Stomach (tissue), 4 donors: ENCODE results near the gene CFAP97D2.

Experiments
- CTCF ChIP-seq, 7 experiments: fragments of 450-650 bp in 4 of 7; fragments of 200-600 bp in 3 of 7; sonication (generic) in 3 of 7; IDR thresholded peaks; one replicate each; pipeline ENCODE4 v1.5.1; 2016 to 2019; ENCODE audit warnings: antibody characterized with exemption in 7 of 7, control low read depth in 2 of 7, mild to moderate bottlenecking in 1 of 7
- POLR2AphosphoS5 ChIP-seq, 3 donors: sonication (generic); formaldehyde crosslinking; IDR thresholded peaks; one replicate each; pipeline ENCODE4 v1.6.1; 2016; ENCODE audit warnings: antibody characterized with exemption in 3 of 3

- TF ChIP-seq POLR2AphosphoS5 (IDR thresholded peaks at IDR 0.05): no peak
- TF ChIP-seq CTCF (IDR thresholded peaks at IDR 0.05): no peak
Measured at GRCh38 chr13:114167426-114167825, 11.6 kb upstream of the CFAP97D2 start.
